Upper lobe of left lung (tissue), 6 donors: Measurements from ENCODE around the gene OSCP1. TPM values are rescaled to one million over a fixed set of nuclear protein-coding genes. Genes with fewer than 3 reads are reported as not detected.

ENCODE experiments used
- ATAC-seq, 2 donors: fragments of 200-7000 bp; cut with Tn5 transposase; one replicate each; pipeline ENCODE4 v1.9.1; 2022; ENCODE audit warnings: mild to moderate bottlenecking in 2 of 2, moderate library complexity in 2 of 2; ENCODE audit not compliant: low FRiP score in 2 of 2
- DNase-seq, 2 donors: peaks; one replicate each; pipeline ENCODE4 v3.0.0-alpha.2; 2019 to 2020
- H3K27ac ChIP-seq, 4 donors: fragments of 200-600 bp; sonication (generic); one replicate each; pipeline ENCODE4 v1.5.1; 2016 to 2019
- H3K27me3 ChIP-seq, 4 donors: fragments of 200-600 bp; sonication (generic); one replicate each; pipeline ENCODE4 v1.5.1; 2017 to 2019
- H3K36me3 ChIP-seq, 4 donors: fragments of 200-600 bp; sonication (generic); one replicate each; pipeline ENCODE4 v1.5.1; 2016 to 2019
- H3K4me1 ChIP-seq, 4 donors: fragments of 200-600 bp; sonication (generic); one replicate each; pipeline ENCODE4 v1.5.1; 2018 to 2019
- H3K4me3 ChIP-seq, 4 donors: fragments of 200-600 bp; sonication (generic); one replicate each; pipeline ENCODE4 v1.5.1; 2017 to 2019; ENCODE audit warnings: mild to moderate bottlenecking in 2 of 4, moderate library complexity in 1 of 4
- H3K9me3 ChIP-seq, 4 donors: fragments of 200-600 bp; sonication (generic); one replicate each; pipeline ENCODE4 v1.5.1; 2018 to 2019
- EP300 ChIP-seq, 4 donors: sonication (generic); formaldehyde crosslinking; IDR thresholded peaks; one replicate each; pipeline ENCODE4 v1.5.1; 2017; ENCODE audit warnings: antibody characterized with exemption in 4 of 4, control low read depth in 2 of 4
- POLR2A ChIP-seq, 4 donors: fragments of 450-650 bp; IDR thresholded peaks; one replicate each; pipeline ENCODE4 v1.5.1; 2016 to 2017; ENCODE audit warnings: antibody characterized with exemption in 4 of 4, mild to moderate bottlenecking in 2 of 4
- POLR2AphosphoS5 ChIP-seq, 2 donors: sonication (generic); formaldehyde crosslinking; IDR thresholded peaks; one replicate each; pipeline ENCODE4 v1.5.1; 2017; ENCODE audit warnings: antibody characterized with exemption in 2 of 2
- WGBS, 2 donors: methylation state at CpG; one replicate each; pipeline ENCODE4 v1.1.5; 2017 to 2018; 5-methylcytosine and 5-hydroxymethylcytosine counted together
- total RNA-seq, 6 donors: library from RNA; depleted of rRNA in 4 of 6; stranded (reverse); fragments of >200 nt in 4 of 6; gene quantifications; one replicate each; pipeline versions ENCODE4 v1.1.0 to v1.2.1, GENCODE V29; 2016 to 2021
- TF ChIP-seq, protein P1 (sequence below), 6 experiments: fragments of 450-650 bp in 4 of 6; fragments of 200-600 bp in 2 of 6; sonication (generic) in 2 of 6; IDR thresholded peaks; one replicate each; pipeline ENCODE4 v1.5.1; 2016 to 2019; ENCODE audit warnings: antibody characterized with exemption in 6 of 6
- donor health status: DM: no; HTN: no; CAD: no; lungs with moderate emphysema.
- donor health status: DM: no; HTN: yes; CAD: no; lungs with severe emphysema.

Gene OSCP1
- total RNA-seq, 6 donors from 2014 or later, result 11.8 to 28.2 (median 13.6) TPM

DNA sequence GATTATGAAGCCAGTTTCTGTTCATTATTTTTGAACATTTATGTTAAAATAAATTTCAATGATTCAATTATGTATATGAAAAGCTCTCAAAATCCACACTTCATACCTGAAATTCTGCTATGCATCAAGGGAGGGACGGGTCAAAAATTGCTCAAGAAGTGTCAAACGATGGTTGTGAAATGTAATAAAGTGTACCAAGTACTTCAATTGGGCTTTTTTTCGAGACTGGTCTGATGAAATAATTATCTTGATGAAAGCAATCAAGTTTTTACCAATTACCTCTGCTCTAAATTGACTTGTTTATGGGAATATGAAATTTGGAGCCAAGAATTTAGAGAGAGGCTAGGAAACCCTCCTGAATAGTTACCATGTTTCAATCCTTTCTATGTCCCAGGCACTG is 7.9 kb downstream of the OSCP1 start:
- TF ChIP-seq POLR2A (IDR thresholded peaks at IDR 0.05), result no peak
- no peak for TF ChIP-seq EP300 (IDR thresholded peaks at IDR 0.05)
- TF ChIP-seq POLR2AphosphoS5 (IDR thresholded peaks at IDR 0.05), result no peak
- TF ChIP-seq, protein P1, sequence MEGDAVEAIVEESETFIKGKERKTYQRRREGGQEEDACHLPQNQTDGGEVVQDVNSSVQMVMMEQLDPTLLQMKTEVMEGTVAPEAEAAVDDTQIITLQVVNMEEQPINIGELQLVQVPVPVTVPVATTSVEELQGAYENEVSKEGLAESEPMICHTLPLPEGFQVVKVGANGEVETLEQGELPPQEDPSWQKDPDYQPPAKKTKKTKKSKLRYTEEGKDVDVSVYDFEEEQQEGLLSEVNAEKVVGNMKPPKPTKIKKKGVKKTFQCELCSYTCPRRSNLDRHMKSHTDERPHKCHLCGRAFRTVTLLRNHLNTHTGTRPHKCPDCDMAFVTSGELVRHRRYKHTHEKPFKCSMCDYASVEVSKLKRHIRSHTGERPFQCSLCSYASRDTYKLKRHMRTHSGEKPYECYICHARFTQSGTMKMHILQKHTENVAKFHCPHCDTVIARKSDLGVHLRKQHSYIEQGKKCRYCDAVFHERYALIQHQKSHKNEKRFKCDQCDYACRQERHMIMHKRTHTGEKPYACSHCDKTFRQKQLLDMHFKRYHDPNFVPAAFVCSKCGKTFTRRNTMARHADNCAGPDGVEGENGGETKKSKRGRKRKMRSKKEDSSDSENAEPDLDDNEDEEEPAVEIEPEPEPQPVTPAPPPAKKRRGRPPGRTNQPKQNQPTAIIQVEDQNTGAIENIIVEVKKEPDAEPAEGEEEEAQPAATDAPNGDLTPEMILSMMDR (IDR thresholded peaks at IDR 0.05), result no peak
- peaks cover 0 to 9% (median 0%) of the 10 kb centered on the region in 4 donors for H3K4me1 ChIP-seq
- ATAC-seq (no peak), DNase-seq (no peak)
- 46 to 55% methylated on average over 3 of the region's 3 CpGs for WGBS, 2 donors
- H3K4me3 ChIP-seq, result no peak overlapping the region
- H3K9me3 ChIP-seq, result no peaks in the 10 kb centered on the region
- no peaks in the 10 kb centered on the region for H3K27me3 ChIP-seq
- no peak overlapping the region for H3K27ac ChIP-seq
- peaks cover 0 to 10% (median 1%) of the 10 kb centered on the region in 4 donors for H3K36me3 ChIP-seq

DNA sequence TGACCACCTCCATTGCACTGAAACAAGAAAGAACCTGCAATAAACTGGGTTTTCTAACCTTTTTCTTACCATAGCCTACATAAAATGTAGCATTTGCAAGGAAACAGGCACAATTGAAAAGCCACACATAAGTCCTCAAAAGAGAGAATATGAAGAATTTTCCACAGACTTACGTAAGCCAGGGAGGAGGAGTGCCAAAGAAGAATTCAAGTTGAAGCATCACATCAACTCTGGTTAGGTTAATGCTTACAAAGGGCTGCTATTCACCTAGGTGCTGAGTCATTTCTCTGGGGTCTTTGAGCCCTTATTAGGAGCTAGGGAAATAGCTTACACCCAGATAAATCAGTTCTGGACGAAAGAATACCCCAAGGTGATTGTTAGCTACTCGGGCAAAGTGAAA is 9.6 kb downstream of the OSCP1 start:
- no peaks in the 10 kb centered on the region for H3K9me3 ChIP-seq
- WGBS, 2 donors, result 85 to 86% methylated on average over 3 of the region's 3 CpGs
- no peaks in the 10 kb centered on the region for H3K27me3 ChIP-seq
- no peak for DNase-seq
- H3K36me3 ChIP-seq, result peaks cover 0 to 11% (median 1%) of the 10 kb centered on the region in 4 donors
- H3K27ac ChIP-seq, result peak overlapping the region in 1 of 4 donors; percentile 33
- ATAC-seq, result no peak
- H3K4me3 ChIP-seq, result no peak overlapping the region
- H3K4me1 ChIP-seq, result peaks cover 0 to 7% (median 0%) of the 10 kb centered on the region in 4 donors
- TF ChIP-seq POLR2AphosphoS5 (IDR thresholded peaks at IDR 0.05) (no peak), POLR2A (IDR thresholded peaks at IDR 0.05) (no peak), EP300 (IDR thresholded peaks at IDR 0.05) (no peak)
- TF ChIP-seq, protein P1 (IDR thresholded peaks at IDR 0.05), result no peak

DNA sequence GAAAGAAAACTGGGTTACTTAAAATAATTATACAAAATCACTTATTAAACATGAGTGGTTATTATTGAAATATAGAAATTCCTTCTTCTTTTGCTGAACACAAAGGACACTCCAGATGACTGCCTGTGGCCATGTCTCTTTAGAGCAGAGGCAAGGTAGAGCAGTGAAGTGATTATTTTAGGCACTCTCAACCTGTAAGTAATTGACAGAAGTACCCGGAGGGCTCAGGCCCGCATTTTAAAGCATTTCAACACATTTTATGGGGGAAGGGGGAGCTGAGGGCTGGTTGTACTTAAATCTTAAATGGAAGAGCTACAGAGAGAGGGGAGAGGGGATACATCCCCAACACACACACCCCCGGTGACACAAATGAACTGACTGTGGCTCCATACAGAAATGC is 10.2 kb downstream of the OSCP1 start:
- Histone ChIP-seq H3K36me3 (peaks cover 0 to 11% (median 1%) of the 10 kb centered on the region in 4 donors), H3K27me3 (no peaks in the 10 kb centered on the region), H3K27ac (peak overlapping the region in 1 of 4 donors; percentile 33), H3K9me3 (no peaks in the 10 kb centered on the region), H3K4me3 (no peak overlapping the region), H3K4me1 (peaks cover 0 to 7% (median 0%) of the 10 kb centered on the region in 4 donors)
- TF ChIP-seq POLR2AphosphoS5 (IDR thresholded peaks at IDR 0.05) (no peak), POLR2A (IDR thresholded peaks at IDR 0.05) (no peak), EP300 (IDR thresholded peaks at IDR 0.05) (no peak)
- TF ChIP-seq, protein P1 (IDR thresholded peaks at IDR 0.05), result no peak
- WGBS, 2 donors, result 51 to 54% methylated on average over 3 of the region's 3 CpGs
- ATAC-seq (no peak), DNase-seq (no peak)

DNA sequence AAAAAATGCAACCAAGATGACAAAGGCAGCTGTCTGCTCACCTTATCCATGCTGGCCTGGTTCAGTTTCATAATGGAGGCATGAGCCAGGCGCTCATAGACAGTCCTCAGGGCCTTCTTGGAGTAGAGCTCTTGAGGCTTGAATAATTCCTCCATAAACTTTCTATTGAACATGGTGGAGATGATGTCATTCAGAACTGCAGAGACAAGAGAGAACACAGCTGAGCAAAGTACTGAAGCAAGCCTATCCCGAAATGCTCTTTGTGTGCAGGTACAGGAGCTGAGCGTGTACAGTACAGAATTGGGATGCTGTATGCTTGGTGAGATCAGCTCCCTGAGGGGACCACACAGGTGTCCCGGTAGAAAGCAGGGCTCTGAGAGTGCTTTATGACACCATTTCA is 11.5 kb downstream of the OSCP1 start:
- H3K4me3 ChIP-seq, result no peak overlapping the region
- peaks cover 0 to 7% (median 0%) of the 10 kb centered on the region in 4 donors for H3K4me1 ChIP-seq
- ATAC-seq (no peak), DNase-seq (no peak)
- no peak for TF ChIP-seq EP300 (IDR thresholded peaks at IDR 0.05)
- TF ChIP-seq POLR2AphosphoS5 (IDR thresholded peaks at IDR 0.05), result no peak
- no peak for TF ChIP-seq POLR2A (IDR thresholded peaks at IDR 0.05)
- TF ChIP-seq, protein P1 (IDR thresholded peaks at IDR 0.05), result no peak
- H3K9me3 ChIP-seq, result no peaks in the 10 kb centered on the region
- peaks cover 0 to 11% (median 1%) of the 10 kb centered on the region in 4 donors for H3K36me3 ChIP-seq
- no peak overlapping the region for H3K27ac ChIP-seq
- no peaks in the 10 kb centered on the region for H3K27me3 ChIP-seq
- 86 to 93% methylated on average over 4 of the region's 4 CpGs for WGBS, 2 donors

DNA sequence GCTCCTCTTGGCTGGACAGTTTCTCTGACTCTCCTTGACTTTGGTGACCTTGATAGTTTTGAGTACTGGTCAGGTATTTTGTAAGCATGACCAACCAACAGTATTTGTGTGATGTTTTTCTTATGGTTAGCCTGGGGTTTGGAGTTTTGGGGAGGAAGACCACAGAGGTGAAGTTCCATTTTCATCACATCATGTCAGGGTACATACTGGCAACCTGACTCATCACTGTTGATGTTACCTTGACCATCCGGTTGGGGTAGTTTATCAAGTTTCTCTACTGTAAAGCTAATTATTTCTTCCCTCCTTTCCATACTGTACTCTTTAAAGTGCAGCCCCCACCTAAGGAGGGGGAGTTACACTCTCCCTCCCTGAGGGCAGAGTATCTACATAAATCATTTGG is 13.4 kb downstream of the OSCP1 start:
- ATAC-seq (no peak), DNase-seq (no peak)
- Histone ChIP-seq H3K27me3 (no peaks in the 10 kb centered on the region), H3K36me3 (peaks cover 0 to 11% (median 1%) of the 10 kb centered on the region in 4 donors), H3K27ac (no peak overlapping the region), H3K4me3 (no peak overlapping the region), H3K9me3 (no peaks in the 10 kb centered on the region), H3K4me1 (peaks cover 0 to 13% (median 0%) of the 10 kb centered on the region in 4 donors)
- WGBS, 2 donors, result 81 to 96% methylated on average over 1 of the region's 1 CpG
- TF ChIP-seq, protein P1 (IDR thresholded peaks at IDR 0.05), result no peak
- TF ChIP-seq EP300 (IDR thresholded peaks at IDR 0.05) (no peak), POLR2AphosphoS5 (IDR thresholded peaks at IDR 0.05) (no peak), POLR2A (IDR thresholded peaks at IDR 0.05) (no peak)
